Natural killer cell (primary cell): ENCODE data around the gene CCDC138. TPM values are rescaled to one million over a fixed set of nuclear protein-coding genes. Genes with fewer than 3 reads are reported as not detected.

Experiments used
- ATAC-seq, 3 donors: fragments of 150-1000 bp in 2 of 3; fragments of 200-7000 bp in 1 of 3; cut with Tn5 transposase; 1 replicate in 1 of 3; 2 replicates in 2 of 3; pipeline ENCODE4 v1.10.0; 2021; ENCODE audit warnings: mild to moderate bottlenecking in 2 of 3, moderate library complexity in 2 of 3
- DNase-seq, 2 donors: peaks; one replicate each; pipeline versions ENCODE4 v3.0.0 to v3.0.0-alpha.2; 2013 to 2021; ENCODE audit warnings: mixed read lengths in 1 of 2
- H3K27ac ChIP-seq: one replicate; pipeline ENCODE4 v1.5.1; 2013; ENCODE audit warnings: mild to moderate bottlenecking, low read length
- H3K27me3 ChIP-seq: one replicate; pipeline ENCODE4 v1.6.1; 2013; ENCODE audit warnings: low read length; ENCODE audit not compliant: control insufficient read depth, insufficient read depth
- H3K36me3 ChIP-seq: one replicate; pipeline ENCODE4 v1.6.1; 2013; ENCODE audit warnings: low read length; ENCODE audit not compliant: control insufficient read depth, insufficient read depth
- H3K4me1 ChIP-seq: one replicate; pipeline ENCODE4 v1.6.1; 2013; ENCODE audit warnings: low read length; ENCODE audit not compliant: control insufficient read depth, insufficient read depth
- H3K4me3 ChIP-seq: one replicate; pipeline ENCODE4 v1.5.1; 2013; ENCODE audit warnings: low read length
- H3K9me3 ChIP-seq: one replicate; pipeline ENCODE4 v1.6.1; 2013; ENCODE audit warnings: low read length; ENCODE audit not compliant: control insufficient read depth, insufficient read depth
- H3K27ac Mint-ChIP-seq, 2 donors: one replicate each; pipeline ENCODE4 v1.8.0; 2022; ENCODE audit warnings: mild to moderate bottlenecking in 2 of 2, mixed read lengths in 2 of 2, moderate library complexity in 1 of 2
- H3K27me3 Mint-ChIP-seq, 2 donors: one replicate each; pipeline ENCODE4 v1.8.0; 2022; ENCODE audit warnings: low read depth in 2 of 2, mixed read lengths in 2 of 2
- H3K36me3 Mint-ChIP-seq: one replicate; pipeline ENCODE4 v1.8.0; 2022; ENCODE audit warnings: mixed read lengths
- H3K4me1 Mint-ChIP-seq, 2 donors: one replicate each; pipeline ENCODE4 v1.8.0; 2022; ENCODE audit warnings: mixed read lengths in 2 of 2
- H3K4me3 Mint-ChIP-seq: one replicate; pipeline ENCODE4 v1.8.0; 2022; ENCODE audit warnings: mild to moderate bottlenecking, moderate library complexity, mixed read lengths
- H3K9me3 Mint-ChIP-seq, 2 donors: one replicate each; pipeline ENCODE4 v1.8.0; 2022; ENCODE audit warnings: mixed read lengths in 2 of 2
- WGBS: methylation state at CpG from one replicate; pipeline ENCODE4 v1.1.7; 2013; ENCODE audit warnings: missing lambda C conversion rate; ENCODE audit not compliant: insufficient coverage; 5-methylcytosine and 5-hydroxymethylcytosine counted together
- intact Hi-C: fragments of 100-400 bp; cut with micrococcal nuclease; formaldehyde crosslinking; loops from one replicate; pipeline ENCODE4 v1.14.2; 2022
- total RNA-seq, 4 donors: library from RNA; stranded (reverse); fragments of 120-200 nt in 1 of 4; gene quantifications; one replicate each; pipeline versions ENCODE4 v1.2.3 to v1.2.4, GENCODE V29; 2013 to 2022
- TF ChIP-seq, protein P1 (sequence below): fragments of 200-600 bp; IDR thresholded peaks from one replicate; pipeline ENCODE4 v1.8.0; 2022; ENCODE audit warnings: antibody characterized with exemption

The CCDC138 gene
- total RNA-seq, 3 donors from 2014 or later (not counting 1 experiment from before 2014, with no cell fraction given): 3.8 to 9.3 (median 5.6) TPM

DNA sequence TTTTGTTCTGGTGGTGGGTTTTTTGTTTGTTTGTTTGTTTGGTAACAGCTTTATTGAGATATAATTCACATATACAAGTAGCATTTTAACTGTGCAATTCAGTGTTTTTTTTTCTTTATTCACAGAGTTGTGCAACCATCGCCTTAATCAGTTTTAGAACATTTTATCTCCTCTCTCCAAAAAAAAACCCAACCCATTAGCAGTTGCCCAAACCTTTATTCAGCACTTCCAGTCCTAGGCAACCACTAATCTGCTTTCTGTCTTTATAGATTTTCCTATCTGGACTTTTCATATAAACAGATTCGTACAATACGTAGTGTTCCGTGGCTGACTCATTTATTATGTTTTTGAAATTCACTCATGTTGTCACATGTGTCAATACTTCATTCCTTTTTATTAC is 38.7 kb downstream of the CCDC138 start:
- Histone ChIP-seq H3K36me3 (no peaks in the 10 kb centered on the region), H3K4me1 (no peaks in the 10 kb centered on the region), H3K27ac (no peak overlapping the region), H3K4me3 (no peak overlapping the region), H3K27me3 (no peaks in the 10 kb centered on the region), H3K9me3 (no peaks in the 10 kb centered on the region)
- no peaks in the 10 kb centered on the region for H3K27me3 Mint-ChIP-seq
- H3K27ac Mint-ChIP-seq: no peak overlapping the region
- DNase-seq (no peak), ATAC-seq (no peak)
- intact Hi-C loops: no loop called here
- TF ChIP-seq, protein P1, sequence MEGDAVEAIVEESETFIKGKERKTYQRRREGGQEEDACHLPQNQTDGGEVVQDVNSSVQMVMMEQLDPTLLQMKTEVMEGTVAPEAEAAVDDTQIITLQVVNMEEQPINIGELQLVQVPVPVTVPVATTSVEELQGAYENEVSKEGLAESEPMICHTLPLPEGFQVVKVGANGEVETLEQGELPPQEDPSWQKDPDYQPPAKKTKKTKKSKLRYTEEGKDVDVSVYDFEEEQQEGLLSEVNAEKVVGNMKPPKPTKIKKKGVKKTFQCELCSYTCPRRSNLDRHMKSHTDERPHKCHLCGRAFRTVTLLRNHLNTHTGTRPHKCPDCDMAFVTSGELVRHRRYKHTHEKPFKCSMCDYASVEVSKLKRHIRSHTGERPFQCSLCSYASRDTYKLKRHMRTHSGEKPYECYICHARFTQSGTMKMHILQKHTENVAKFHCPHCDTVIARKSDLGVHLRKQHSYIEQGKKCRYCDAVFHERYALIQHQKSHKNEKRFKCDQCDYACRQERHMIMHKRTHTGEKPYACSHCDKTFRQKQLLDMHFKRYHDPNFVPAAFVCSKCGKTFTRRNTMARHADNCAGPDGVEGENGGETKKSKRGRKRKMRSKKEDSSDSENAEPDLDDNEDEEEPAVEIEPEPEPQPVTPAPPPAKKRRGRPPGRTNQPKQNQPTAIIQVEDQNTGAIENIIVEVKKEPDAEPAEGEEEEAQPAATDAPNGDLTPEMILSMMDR: no peak
- WGBS: 75% methylated on average over 4 of the region's 4 CpGs
- H3K4me3 Mint-ChIP-seq: no peak overlapping the region
- peaks cover 2% of the 10 kb centered on the region for H3K36me3 Mint-ChIP-seq
- no peaks in the 10 kb centered on the region for H3K4me1 Mint-ChIP-seq
- H3K9me3 Mint-ChIP-seq: peaks cover under 1% of the 10 kb centered on the region in 2 donors

DNA sequence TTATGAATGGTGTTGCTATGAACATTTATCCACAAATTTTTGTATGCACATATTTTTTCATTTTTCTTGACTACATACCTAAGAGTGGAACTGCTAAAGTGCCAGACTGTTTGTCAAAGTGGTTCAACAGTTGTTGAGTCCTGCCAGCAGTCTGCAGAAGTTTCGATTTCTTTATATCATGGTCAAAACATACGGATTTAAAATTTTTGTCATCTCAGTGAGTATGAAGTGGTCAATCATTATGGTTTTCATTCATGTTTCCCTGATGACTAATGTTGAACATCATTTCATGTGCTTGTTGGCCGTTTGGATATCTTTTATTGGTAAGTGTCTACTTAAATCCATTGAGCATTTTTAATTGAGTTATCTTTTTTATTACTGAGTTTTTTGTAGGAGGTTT is 39.2 kb downstream of the CCDC138 start:
- WGBS: 93% methylated on average over 2 of the region's 3 CpGs
- Mint-ChIP-seq H3K9me3 (no peaks in the 10 kb centered on the region), H3K36me3 (no peaks in the 10 kb centered on the region), H3K4me1 (no peaks in the 10 kb centered on the region), H3K27me3 (no peaks in the 10 kb centered on the region), H3K27ac (no peak overlapping the region), H3K4me3 (no peak overlapping the region)
- no peaks in the 10 kb centered on the region for H3K9me3 ChIP-seq
- TF ChIP-seq, protein P1: no peak
- H3K36me3 ChIP-seq: no peaks in the 10 kb centered on the region
- H3K27ac ChIP-seq: no peak overlapping the region
- H3K4me1 ChIP-seq: no peaks in the 10 kb centered on the region
- H3K4me3 ChIP-seq: no peak overlapping the region
- no peak for ATAC-seq
- DNase-seq: no peak
- no peaks in the 10 kb centered on the region for H3K27me3 ChIP-seq
- intact Hi-C loops: no loop called here

DNA sequence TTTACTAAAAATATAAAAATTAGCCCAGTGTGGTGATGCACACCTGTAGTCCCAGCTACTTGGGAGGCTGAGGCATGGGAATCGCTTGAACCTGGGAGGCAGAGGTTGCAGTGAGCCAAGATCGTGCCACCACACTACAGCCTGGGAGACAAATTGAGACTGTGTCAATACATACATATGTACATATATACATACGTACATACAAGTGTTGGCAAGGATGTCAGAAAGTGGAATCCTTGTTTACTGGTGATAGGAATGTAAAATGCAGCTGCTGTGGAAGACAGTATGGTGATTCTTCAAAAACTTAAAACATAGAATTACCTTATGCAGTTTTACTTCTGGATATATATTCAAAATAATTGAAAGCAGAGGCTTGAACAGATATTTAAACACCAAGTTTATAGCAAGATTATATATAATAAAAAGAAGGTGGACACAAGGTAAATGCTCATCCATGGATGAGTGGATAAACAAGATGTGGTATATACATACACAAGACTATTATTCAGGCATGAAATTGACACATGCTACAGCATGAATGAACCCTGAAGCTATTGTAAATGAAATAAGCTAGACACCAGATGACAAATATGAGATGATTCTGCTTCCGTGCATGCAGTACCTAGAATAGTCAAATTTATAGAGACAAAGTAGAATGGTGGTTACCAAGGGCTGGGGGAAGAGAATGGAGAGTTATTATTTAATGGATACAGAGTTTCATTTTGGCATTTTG is 43.2 kb downstream of the CCDC138 start:
- no peak overlapping the region for H3K4me3 Mint-ChIP-seq
- ATAC-seq: no peak
- no peak overlapping the region for H3K4me3 ChIP-seq

More for the DNA sequence above, 43.2 kb downstream of the CCDC138 start:
- H3K36me3 Mint-ChIP-seq: no peaks in the 10 kb centered on the region
- H3K27ac Mint-ChIP-seq: no peak overlapping the region
- no peaks in the 10 kb centered on the region for H3K9me3 Mint-ChIP-seq
- Histone ChIP-seq H3K27me3 (no peaks in the 10 kb centered on the region), H3K27ac (no peak overlapping the region), H3K36me3 (no peaks in the 10 kb centered on the region), H3K9me3 (no peaks in the 10 kb centered on the region), H3K4me1 (no peaks in the 10 kb centered on the region)
- no peaks in the 10 kb centered on the region for H3K27me3 Mint-ChIP-seq
- intact Hi-C loops: no loop called here
- WGBS: 98% methylated on average over 3 of the region's 4 CpGs
- TF ChIP-seq, protein P1: no peak
- no peak for DNase-seq
- H3K4me1 Mint-ChIP-seq: peaks cover 9% of the 10 kb centered on the region in 2 donors
